Measurements from ENCODE around the gene GVQW3.

Gene GVQW3

GRCh38 chr11:76347466-76347865 is 33.7 kb upstream of the GVQW3 start:
- TF ChIP-seq CTCF (IDR thresholded peaks at IDR 0.05): no peak

- TF ChIP-seq CTCF (IDR thresholded peaks at IDR 0.05): no peak
Observed at GRCh38 chr11:76348348-76348747, 32.8 kb upstream of the GVQW3 start.

- no peak for TF ChIP-seq CTCF (IDR thresholded peaks at IDR 0.05)
Observed at GRCh38 chr11:76355172-76355571, 26.0 kb upstream of the GVQW3 start.

GRCh38 chr11:76361374-76361773 is 19.7 kb upstream of the GVQW3 start:
- TF ChIP-seq CTCF (IDR thresholded peaks at IDR 0.05): no peak

GRCh38 chr11:76361776-76362175 is 19.3 kb upstream of the GVQW3 start:
- TF ChIP-seq CTCF (IDR thresholded peaks at IDR 0.05): no peak

GRCh38 chr11:76362716-76363115 is 18.4 kb upstream of the GVQW3 start:
- TF ChIP-seq CTCF (IDR thresholded peaks at IDR 0.05): no peak

- TF ChIP-seq CTCF (IDR thresholded peaks at IDR 0.05): no peak
Observed at GRCh38 chr11:76365038-76365679, 16.0 kb upstream of the GVQW3 start.

GRCh38 chr11:76368490-76368889 is 12.6 kb upstream of the GVQW3 start:
- TF ChIP-seq CTCF (IDR thresholded peaks at IDR 0.05): no peak

Measured in LNCAP (cell line).